ENCODE results near the gene OR3A1.
"Not testable (repeated sequence)": the region's sequence is repeated elsewhere in the genome, so short reads cannot be mapped to it uniquely, and the experiment has no call there.

The OR3A1 gene, protein sequence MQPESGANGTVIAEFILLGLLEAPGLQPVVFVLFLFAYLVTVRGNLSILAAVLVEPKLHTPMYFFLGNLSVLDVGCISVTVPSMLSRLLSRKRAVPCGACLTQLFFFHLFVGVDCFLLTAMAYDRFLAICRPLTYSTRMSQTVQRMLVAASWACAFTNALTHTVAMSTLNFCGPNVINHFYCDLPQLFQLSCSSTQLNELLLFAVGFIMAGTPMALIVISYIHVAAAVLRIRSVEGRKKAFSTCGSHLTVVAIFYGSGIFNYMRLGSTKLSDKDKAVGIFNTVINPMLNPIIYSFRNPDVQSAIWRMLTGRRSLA

DNA sequence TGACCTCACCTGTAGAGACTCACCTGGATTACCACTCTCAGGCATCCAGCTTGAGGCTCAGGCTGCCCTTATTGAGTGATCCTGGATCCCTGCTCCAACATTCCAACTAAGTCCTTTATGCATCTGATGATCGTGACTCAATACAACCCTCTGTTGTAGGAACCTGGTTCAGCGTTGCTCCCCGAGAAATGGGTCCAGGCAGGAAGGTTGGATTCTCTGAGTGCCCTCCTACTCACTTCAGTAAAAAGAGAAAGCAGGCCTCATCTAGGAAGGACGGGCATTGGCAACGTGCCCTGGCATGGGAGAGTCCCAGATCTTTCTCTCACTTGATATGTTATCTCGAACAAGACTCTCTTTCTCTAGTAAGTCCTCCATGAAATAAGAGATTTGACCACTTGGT is at the start of gene OR3A1:
Gene OR3A1 (minus strand): TSS at position 101 of the 400 bp plus-strand sequence. CDS start 5,778 bp downstream, outside the sequence.
- no peaks in the 10 kb centered on the region for H3K4me1 ChIP-seq (ENCODE audit: control insufficient read depth, insufficient read depth, low read length)
- no peaks in the 10 kb centered on the region for H3K36me3 ChIP-seq (ENCODE audit: control insufficient read depth, insufficient read depth, low read length)
- no peaks in the 10 kb centered on the region for H3K27me3 ChIP-seq (ENCODE audit: control insufficient read depth, insufficient read depth, low read length)
- H3K9ac ChIP-seq (ENCODE audit: low read length) = no peak within 1 kb of the TSS
- no peak within 1 kb of the TSS for H3K27ac ChIP-seq (ENCODE audit: low read depth, low read length)
- H3K4me3 ChIP-seq (ENCODE audit: low read length) = no peak within 1 kb of the TSS

- not testable (repeated sequence) for H3K9ac ChIP-seq (ENCODE audit: low read length); H3K27ac ChIP-seq (ENCODE audit: low read depth, low read length); H3K27me3 ChIP-seq (ENCODE audit: control insufficient read depth, insufficient read depth, low read length); H3K4me3 ChIP-seq (ENCODE audit: low read length); H3K36me3 ChIP-seq (ENCODE audit: control insufficient read depth, insufficient read depth, low read length); H3K4me1 ChIP-seq (ENCODE audit: control insufficient read depth, insufficient read depth, low read length)
Observed at GRCh38 chr17:3342782-3343181, 44.6 kb upstream of the OR3A1 start.

DNA sequence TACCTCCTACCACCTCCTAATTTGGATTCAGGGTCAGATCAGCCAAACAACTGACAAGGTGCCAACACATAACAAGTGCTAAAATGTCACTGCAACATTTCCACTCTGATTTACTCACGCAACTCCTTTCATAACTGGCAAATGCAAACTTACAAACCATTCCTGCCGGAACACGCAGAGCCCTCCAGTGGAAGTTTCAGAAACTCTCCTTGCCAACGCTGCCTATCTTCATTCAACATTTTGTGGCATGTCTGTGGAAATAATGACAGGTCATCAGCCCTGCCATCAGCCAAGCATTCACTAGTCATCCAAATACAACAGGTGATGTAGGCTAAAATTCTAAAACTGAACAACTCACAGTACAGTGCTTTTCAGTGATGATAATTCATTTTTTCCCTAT is 37.7 kb upstream of the OR3A1 start:
- Histone ChIP-seq H3K27me3 (ENCODE audit: control insufficient read depth, insufficient read depth, low read length) (no peaks in the 10 kb centered on the region), H3K36me3 (ENCODE audit: control insufficient read depth, insufficient read depth, low read length) (no peaks in the 10 kb centered on the region), H3K9ac (ENCODE audit: low read length) (no peak overlapping the region), H3K4me1 (ENCODE audit: control insufficient read depth, insufficient read depth, low read length) (no peaks in the 10 kb centered on the region), H3K27ac (ENCODE audit: low read depth, low read length) (no peak overlapping the region), H3K4me3 (ENCODE audit: low read length) (no peak overlapping the region)

DNA sequence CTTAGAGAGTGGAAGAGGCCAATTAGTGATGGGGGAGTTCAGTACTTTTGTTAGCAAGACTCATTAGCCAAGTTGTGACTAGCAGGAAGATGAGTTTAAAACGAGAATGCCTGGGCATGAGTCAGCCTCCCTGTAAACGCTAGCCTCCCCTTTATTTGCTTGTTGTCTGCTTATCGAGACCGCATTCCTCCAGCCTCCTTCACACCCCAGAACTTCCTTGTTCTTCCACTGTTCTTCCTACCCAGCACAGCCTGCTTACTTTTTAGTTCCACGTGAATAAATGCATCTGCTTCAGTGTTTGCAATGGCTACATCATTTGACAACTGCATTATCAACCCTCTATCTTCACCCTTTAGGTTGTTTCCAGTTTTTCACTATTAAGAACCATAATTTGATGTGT is 20.2 kb upstream of the OR3A1 start:
- Histone ChIP-seq H3K4me3 (ENCODE audit: low read length) (no peak overlapping the region), H3K4me1 (ENCODE audit: control insufficient read depth, insufficient read depth, low read length) (no peaks in the 10 kb centered on the region), H3K27ac (ENCODE audit: low read depth, low read length) (no peak overlapping the region), H3K36me3 (ENCODE audit: control insufficient read depth, insufficient read depth, low read length) (no peaks in the 10 kb centered on the region), H3K27me3 (ENCODE audit: control insufficient read depth, insufficient read depth, low read length) (no peaks in the 10 kb centered on the region), H3K9ac (ENCODE audit: low read length) (no peak overlapping the region)

DNA sequence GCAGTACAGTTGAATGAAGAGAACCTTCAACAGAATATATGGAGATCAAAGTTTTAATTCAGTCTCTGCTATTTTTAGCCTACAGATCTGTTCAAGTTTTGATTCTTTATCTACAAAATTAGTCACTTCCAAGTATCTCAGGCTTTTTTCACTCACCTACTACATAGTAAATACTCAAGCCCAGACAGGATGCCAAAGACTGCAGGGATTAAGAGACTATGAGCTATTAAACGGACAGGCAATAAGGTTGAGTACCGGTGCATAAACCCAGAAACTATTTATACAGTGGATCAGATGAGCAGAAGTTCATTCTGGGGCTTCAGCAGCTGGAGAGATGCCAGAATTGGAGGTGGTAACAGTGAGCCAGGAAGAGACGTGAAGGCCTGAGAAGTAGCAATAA is 18.7 kb upstream of the OR3A1 start:
- Histone ChIP-seq H3K36me3 (ENCODE audit: control insufficient read depth, insufficient read depth, low read length) (no peaks in the 10 kb centered on the region), H3K4me1 (ENCODE audit: control insufficient read depth, insufficient read depth, low read length) (no peaks in the 10 kb centered on the region), H3K4me3 (ENCODE audit: low read length) (no peak overlapping the region), H3K9ac (ENCODE audit: low read length) (no peak overlapping the region), H3K27ac (ENCODE audit: low read depth, low read length) (no peak overlapping the region), H3K27me3 (ENCODE audit: control insufficient read depth, insufficient read depth, low read length) (no peaks in the 10 kb centered on the region)

DNA sequence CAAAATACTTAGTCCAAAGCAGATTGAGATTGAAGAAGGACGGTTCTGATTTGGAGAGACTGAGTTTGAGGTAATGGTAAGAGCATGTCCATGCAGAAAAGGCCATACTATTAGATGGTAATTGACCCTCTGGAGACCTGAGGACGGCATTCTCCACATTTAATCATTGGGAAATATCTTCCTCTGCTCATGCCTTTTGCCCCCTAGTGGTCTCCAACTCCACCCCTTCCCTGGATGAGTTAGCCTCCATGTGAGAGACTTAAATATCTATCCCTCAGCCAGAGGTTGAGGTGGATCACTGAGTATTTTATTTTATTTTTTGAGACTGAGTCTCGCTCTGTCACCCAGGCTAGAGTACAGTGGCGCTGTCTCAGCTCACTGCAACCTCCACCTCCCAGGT is 10.4 kb upstream of the OR3A1 start:
- H3K27ac ChIP-seq (ENCODE audit: low read depth, low read length) = no peak overlapping the region
- no peaks in the 10 kb centered on the region for H3K36me3 ChIP-seq (ENCODE audit: control insufficient read depth, insufficient read depth, low read length)
- H3K27me3 ChIP-seq (ENCODE audit: control insufficient read depth, insufficient read depth, low read length) = no peaks in the 10 kb centered on the region
- H3K4me3 ChIP-seq (ENCODE audit: low read length) = no peak overlapping the region
- no peaks in the 10 kb centered on the region for H3K4me1 ChIP-seq (ENCODE audit: control insufficient read depth, insufficient read depth, low read length)
- H3K9ac ChIP-seq (ENCODE audit: low read length) = no peak overlapping the region

GRCh38 chr17:3295632-3296031 is 2.5 kb downstream of the OR3A1 start:
- no peaks in the 10 kb centered on the region for H3K27me3 ChIP-seq (ENCODE audit: control insufficient read depth, insufficient read depth, low read length)
- H3K36me3 ChIP-seq (ENCODE audit: control insufficient read depth, insufficient read depth, low read length) = no peaks in the 10 kb centered on the region
- no peak overlapping the region for H3K4me3 ChIP-seq (ENCODE audit: low read length)
- no peaks in the 10 kb centered on the region for H3K4me1 ChIP-seq (ENCODE audit: control insufficient read depth, insufficient read depth, low read length)
- no peak overlapping the region for H3K9ac ChIP-seq (ENCODE audit: low read length)
- no peak overlapping the region for H3K27ac ChIP-seq (ENCODE audit: low read depth, low read length)

- not testable (repeated sequence) for H3K9ac ChIP-seq (ENCODE audit: low read length); H3K4me1 ChIP-seq (ENCODE audit: control insufficient read depth, insufficient read depth, low read length); H3K4me3 ChIP-seq (ENCODE audit: low read length); H3K36me3 ChIP-seq (ENCODE audit: control insufficient read depth, insufficient read depth, low read length); H3K27ac ChIP-seq (ENCODE audit: low read depth, low read length); H3K27me3 ChIP-seq (ENCODE audit: control insufficient read depth, insufficient read depth, low read length)
Observed at GRCh38 chr17:3293548-3293947, 4.6 kb downstream of the OR3A1 start.

DNA sequence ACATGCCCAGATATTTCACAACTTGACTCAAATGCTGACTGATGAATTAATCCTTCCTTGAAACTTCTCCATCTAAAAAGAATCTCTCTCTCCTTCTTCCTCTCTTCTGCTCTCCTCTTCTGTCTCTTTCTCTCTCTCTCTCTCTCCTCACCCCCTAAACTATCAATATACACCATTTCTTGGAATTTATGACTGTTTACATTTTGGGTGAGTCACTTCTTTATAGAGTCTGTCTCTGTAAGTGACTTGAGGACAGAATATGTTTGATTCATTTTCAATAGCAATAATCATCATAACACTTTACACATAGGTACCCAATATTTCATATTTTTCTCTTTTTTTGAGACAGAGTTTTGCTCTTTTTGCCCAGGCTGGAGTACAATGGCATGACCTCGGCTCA is 15.3 kb downstream of the OR3A1 start:
- Histone ChIP-seq H3K4me3 (ENCODE audit: low read length) (no peak overlapping the region), H3K36me3 (ENCODE audit: control insufficient read depth, insufficient read depth, low read length) (no peaks in the 10 kb centered on the region), H3K4me1 (ENCODE audit: control insufficient read depth, insufficient read depth, low read length) (no peaks in the 10 kb centered on the region), H3K27me3 (ENCODE audit: control insufficient read depth, insufficient read depth, low read length) (no peaks in the 10 kb centered on the region), H3K27ac (ENCODE audit: low read depth, low read length) (no peak overlapping the region), H3K9ac (ENCODE audit: low read length) (no peak overlapping the region)

- Histone ChIP-seq H3K36me3 (ENCODE audit: control insufficient read depth, insufficient read depth, low read length) (no peaks in the 10 kb centered on the region), H3K4me3 (ENCODE audit: low read length) (no peak overlapping the region), H3K9ac (ENCODE audit: low read length) (no peak overlapping the region), H3K27ac (ENCODE audit: low read depth, low read length) (no peak overlapping the region), H3K27me3 (ENCODE audit: control insufficient read depth, insufficient read depth, low read length) (no peaks in the 10 kb centered on the region), H3K4me1 (ENCODE audit: control insufficient read depth, insufficient read depth, low read length) (no peaks in the 10 kb centered on the region)
Observed at GRCh38 chr17:3276126-3276525, 22.0 kb downstream of the OR3A1 start.

- no peak overlapping the region for H3K4me3 ChIP-seq (ENCODE audit: low read length)
- H3K27ac ChIP-seq (ENCODE audit: low read depth, low read length) = no peak overlapping the region
- no peaks in the 10 kb centered on the region for H3K27me3 ChIP-seq (ENCODE audit: control insufficient read depth, insufficient read depth, low read length)
- no peaks in the 10 kb centered on the region for H3K36me3 ChIP-seq (ENCODE audit: control insufficient read depth, insufficient read depth, low read length)
- H3K9ac ChIP-seq (ENCODE audit: low read length) = no peak overlapping the region
- H3K4me1 ChIP-seq (ENCODE audit: control insufficient read depth, insufficient read depth, low read length) = no peaks in the 10 kb centered on the region
Observed at GRCh38 chr17:3271072-3271848, 26.9 kb downstream of the OR3A1 start.

GRCh38 chr17:3260600-3260999 is 37.6 kb downstream of the OR3A1 start:
- Histone ChIP-seq H3K9ac (ENCODE audit: low read length) (no peak overlapping the region), H3K4me1 (ENCODE audit: control insufficient read depth, insufficient read depth, low read length) (no peaks in the 10 kb centered on the region), H3K27ac (ENCODE audit: low read depth, low read length) (no peak overlapping the region), H3K36me3 (ENCODE audit: control insufficient read depth, insufficient read depth, low read length) (no peaks in the 10 kb centered on the region), H3K4me3 (ENCODE audit: low read length) (no peak overlapping the region), H3K27me3 (ENCODE audit: control insufficient read depth, insufficient read depth, low read length) (no peaks in the 10 kb centered on the region)

GRCh38 chr17:3260163-3260562 is 38.0 kb downstream of the OR3A1 start:
- Histone ChIP-seq H3K4me3 (ENCODE audit: low read length) (no peak overlapping the region), H3K27me3 (ENCODE audit: control insufficient read depth, insufficient read depth, low read length) (no peaks in the 10 kb centered on the region), H3K36me3 (ENCODE audit: control insufficient read depth, insufficient read depth, low read length) (no peaks in the 10 kb centered on the region), H3K9ac (ENCODE audit: low read length) (no peak overlapping the region), H3K4me1 (ENCODE audit: control insufficient read depth, insufficient read depth, low read length) (no peaks in the 10 kb centered on the region), H3K27ac (ENCODE audit: low read depth, low read length) (no peak overlapping the region)
